Mesothelial cell of epicardium (in vitro differentiated cells): ENCODE data around the gene ANKRD11. TPM values are rescaled to one million over a fixed set of nuclear protein-coding genes. Genes with fewer than 3 reads are reported as not detected.

Experiments used
- DNase-seq, 2 experiments: peaks; one replicate each; pipeline ENCODE4 v3.0.0; 2021; ENCODE audit warnings: low spot score in 2 of 2; ENCODE audit not compliant: unreplicated experiment in 2 of 2
- H3K27ac Mint-ChIP-seq: 2 replicates; pipeline ENCODE4 v1.8.0; 2021; ENCODE audit warnings: mixed read lengths
- H3K27me3 Mint-ChIP-seq: 2 replicates; pipeline ENCODE4 v1.8.0; 2021; ENCODE audit warnings: low read depth, mixed read lengths
- H3K36me3 Mint-ChIP-seq: 2 replicates; pipeline ENCODE4 v1.8.0; 2021; ENCODE audit warnings: mixed read lengths
- H3K4me1 Mint-ChIP-seq: 2 replicates; pipeline ENCODE4 v1.8.0; 2021; ENCODE audit warnings: mixed read lengths
- H3K4me3 Mint-ChIP-seq: 2 replicates; pipeline ENCODE4 v1.8.0; 2021; ENCODE audit warnings: mild to moderate bottlenecking, moderate library complexity, mixed read lengths
- H3K9me3 Mint-ChIP-seq: 2 replicates; pipeline ENCODE4 v1.8.0; 2021; ENCODE audit warnings: mixed read lengths
- total RNA-seq: library from RNA; stranded (reverse); gene quantifications from 3 replicates; pipeline ENCODE4 v1.2.1, GENCODE V29; 2021
- TF ChIP-seq, protein P1 (sequence below): fragments of 200-600 bp; sonication (generic); IDR thresholded peaks from one replicate; pipeline ENCODE4 v1.5.0; 2021; ENCODE audit warnings: antibody characterized with exemption; ENCODE audit not compliant: unreplicated experiment

ANKRD11 gene
- total RNA-seq, 1 donor from 2014 or later: 247 TPM

DNA sequence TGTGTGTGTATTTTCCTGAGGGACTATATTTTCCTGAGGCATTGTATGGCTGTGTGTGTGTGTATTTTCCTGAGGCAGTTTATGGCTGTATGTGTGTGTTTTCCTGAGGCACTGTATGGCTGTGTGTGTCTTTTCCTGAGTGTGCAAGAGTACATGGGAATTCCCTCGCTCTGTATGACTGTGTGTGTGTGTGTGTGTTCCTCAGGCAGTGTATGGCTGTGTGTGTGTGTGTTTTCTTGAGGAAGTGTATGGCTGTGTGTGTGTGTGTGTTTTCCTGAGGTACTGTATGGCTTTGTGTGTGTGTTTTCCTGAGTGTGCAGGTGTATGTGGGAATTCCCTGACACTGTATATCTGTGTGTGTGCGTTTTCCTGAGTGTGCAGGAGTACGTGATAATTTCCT lies 268.8 kb downstream of the ANKRD11 start:
- Mint-ChIP-seq H3K9me3 (peaks cover 13% of the 10 kb centered on the region), H3K27ac (no peak overlapping the region), H3K4me3 (no peak overlapping the region), H3K36me3 (peaks cover 45% of the 10 kb centered on the region), H3K4me1 (peaks cover 8% of the 10 kb centered on the region), H3K27me3 (no peaks in the 10 kb centered on the region)
- TF ChIP-seq, protein P1, sequence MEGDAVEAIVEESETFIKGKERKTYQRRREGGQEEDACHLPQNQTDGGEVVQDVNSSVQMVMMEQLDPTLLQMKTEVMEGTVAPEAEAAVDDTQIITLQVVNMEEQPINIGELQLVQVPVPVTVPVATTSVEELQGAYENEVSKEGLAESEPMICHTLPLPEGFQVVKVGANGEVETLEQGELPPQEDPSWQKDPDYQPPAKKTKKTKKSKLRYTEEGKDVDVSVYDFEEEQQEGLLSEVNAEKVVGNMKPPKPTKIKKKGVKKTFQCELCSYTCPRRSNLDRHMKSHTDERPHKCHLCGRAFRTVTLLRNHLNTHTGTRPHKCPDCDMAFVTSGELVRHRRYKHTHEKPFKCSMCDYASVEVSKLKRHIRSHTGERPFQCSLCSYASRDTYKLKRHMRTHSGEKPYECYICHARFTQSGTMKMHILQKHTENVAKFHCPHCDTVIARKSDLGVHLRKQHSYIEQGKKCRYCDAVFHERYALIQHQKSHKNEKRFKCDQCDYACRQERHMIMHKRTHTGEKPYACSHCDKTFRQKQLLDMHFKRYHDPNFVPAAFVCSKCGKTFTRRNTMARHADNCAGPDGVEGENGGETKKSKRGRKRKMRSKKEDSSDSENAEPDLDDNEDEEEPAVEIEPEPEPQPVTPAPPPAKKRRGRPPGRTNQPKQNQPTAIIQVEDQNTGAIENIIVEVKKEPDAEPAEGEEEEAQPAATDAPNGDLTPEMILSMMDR: no peak
- no peak for DNase-seq

DNA sequence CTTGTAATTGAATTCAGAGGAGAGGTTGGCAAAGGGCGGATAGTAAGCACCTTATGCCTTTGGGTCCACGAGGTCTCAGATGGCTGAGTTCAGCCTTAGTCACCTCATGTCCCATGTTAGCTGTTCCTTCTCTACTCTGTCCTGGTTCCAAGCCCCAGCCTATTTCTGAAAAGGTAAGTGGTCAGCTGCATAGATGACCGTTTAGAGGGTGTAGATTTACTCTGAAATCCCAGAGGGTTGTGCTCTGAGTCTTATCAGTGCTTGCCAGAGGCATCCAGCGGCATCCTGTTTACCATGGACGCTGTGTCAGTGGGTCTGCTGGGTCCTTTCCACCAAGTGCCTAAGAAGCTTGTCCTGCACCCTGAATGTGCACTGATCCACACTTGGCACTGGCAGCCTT lies 271.0 kb downstream of the ANKRD11 start:
- no peak for DNase-seq
- Mint-ChIP-seq H3K36me3 (peaks cover 23% of the 10 kb centered on the region), H3K4me1 (peaks cover 13% of the 10 kb centered on the region), H3K9me3 (no peaks in the 10 kb centered on the region), H3K27me3 (no peaks in the 10 kb centered on the region), H3K4me3 (peak overlapping the region; percentile 90), H3K27ac (no peak overlapping the region)
- TF ChIP-seq, protein P1: no peak

Other genes starting within 250 kb of the ANKRD11 start
- gene SPG7, start 17.8 kb upstream of the ANKRD11 start, total RNA-seq: 186 to 199 TPM (median 187 TPM) in 3 replicates
- gene RPL13, start 70.1 kb upstream of the ANKRD11 start, total RNA-seq: 2,065 to 2,192 TPM (median 2,184 TPM) in 3 replicates
- 1.2 to 1.7 TPM (median 1.2 TPM) in 3 replicates for gene CPNE7, start 85.2 kb upstream of the ANKRD11 start, total RNA-seq
- gene DPEP1, start 123.1 kb upstream of the ANKRD11 start, total RNA-seq: 0.36 to 0.47 TPM (median 0.38 TPM) in 3 replicates
- gene CHMP1A, start 167.1 kb upstream of the ANKRD11 start, total RNA-seq: 106 to 109 TPM (median 109 TPM) in 3 replicates
- 13.5 to 14.7 TPM (median 14.4 TPM) in 3 replicates for gene SPATA33, start 167.3 kb upstream of the ANKRD11 start, total RNA-seq
- 115 to 130 TPM (median 122 TPM) in 3 replicates for gene CDK10, start 196.1 kb upstream of the ANKRD11 start, total RNA-seq
- 7.5 to 9.5 TPM (median 8.8 TPM) in 3 replicates for gene SPATA2L, start 211.1 kb upstream of the ANKRD11 start, total RNA-seq
- 17.1 to 18.3 TPM (median 17.5 TPM) in 3 replicates for gene VPS9D1, start 230.3 kb upstream of the ANKRD11 start, total RNA-seq
- gene ZNF276, start 231.0 kb upstream of the ANKRD11 start, total RNA-seq: 35.0 to 42.2 TPM (median 39.3 TPM) in 3 replicates